ENCODE measurements around the gene GPR142. TPM values are rescaled to one million over a fixed set of nuclear protein-coding genes. Genes with fewer than 3 reads are reported as not detected.

Gene GPR142
- total and polyA plus RNA-seq, 2 of the 8 experiments (the other 6 are each of a cell fraction or from before 2014, with no cell fraction given) = 0.05 TPM; not detected in 1

GRCh38 chr17:74367206-74367605 is at the start of gene GPR142 (continued):
- no peak for TF ChIP-seq EZH2 (IDR thresholded peaks at IDR 0.05; ENCODE audit: low read depth, low read length, severe bottlenecking)

All from H1 (cell line).